ENCODE results near the gene NLRP14.

Gene NLRP14

GRCh38 chr11:7056828-7057513, 36.7 kb downstream of the NLRP14 start:
- no peak for DNase-seq

DNA sequence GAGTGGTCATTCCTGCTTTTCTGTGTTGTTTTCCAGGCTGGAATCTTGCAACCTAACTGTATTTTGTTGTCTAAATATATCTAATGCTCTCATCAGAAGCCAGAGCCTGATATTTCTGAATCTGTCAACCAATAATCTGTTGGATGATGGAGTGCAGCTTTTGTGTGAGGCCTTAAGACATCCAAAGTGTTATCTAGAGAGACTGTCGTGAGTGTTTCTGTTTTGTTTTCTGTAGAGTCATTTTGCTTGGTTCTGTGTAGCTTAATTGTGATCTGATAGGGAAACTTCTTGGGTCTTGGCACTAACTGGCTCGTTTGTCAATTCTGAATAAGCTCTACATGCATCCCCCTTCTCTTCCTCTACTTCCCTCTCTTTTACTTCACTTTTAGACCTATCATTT, 37.4 kb downstream of the NLRP14 start:
- DNase-seq = no peak

GRCh38 chr11:7060868-7061267, 40.6 kb downstream of the NLRP14 start:
- DNase-seq = no peak

GRCh38 chr11:7062534-7062933, 42.3 kb downstream of the NLRP14 start:
- no peak for DNase-seq

GRCh38 chr11:7072401-7073028, 52.2 kb downstream of the NLRP14 start:
- DNase-seq = no peak

- DNase-seq = no peak
Observed at GRCh38 chr11:7077101-7077500, 56.8 kb downstream of the NLRP14 start.

DNA sequence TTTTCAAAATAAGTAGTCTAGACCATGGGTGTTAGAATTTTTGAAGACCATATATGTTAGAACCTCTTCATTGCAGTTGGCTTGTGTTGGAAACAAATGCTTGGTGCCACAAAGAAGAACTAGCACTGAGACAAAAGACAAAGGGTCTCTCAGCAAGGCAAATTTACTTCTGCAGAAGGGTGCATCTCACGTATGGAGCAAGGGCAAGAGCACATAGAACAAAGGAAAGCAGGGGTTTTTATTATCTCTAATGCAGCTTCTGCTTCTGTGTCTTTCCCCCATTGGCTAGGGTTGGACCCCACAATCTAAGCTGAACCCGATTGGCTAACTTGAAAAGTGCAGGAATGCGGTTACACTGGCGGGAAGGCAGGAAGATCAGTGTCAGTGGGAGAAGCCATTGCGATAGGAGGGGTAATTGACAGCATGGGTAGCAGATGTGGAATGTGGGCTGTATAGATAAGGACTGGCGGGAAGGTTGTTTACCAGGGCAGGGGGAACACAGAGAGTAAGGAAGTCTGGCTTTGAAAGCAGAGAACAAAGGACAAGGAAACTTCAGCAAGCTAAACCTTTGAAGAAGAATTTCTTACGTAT, 59.4 kb downstream of the NLRP14 start:
- DNase-seq = no peak

GRCh38 chr11:7080900-7081299, 60.6 kb downstream of the NLRP14 start:
- DNase-seq = no peak

- no peak for DNase-seq
Observed at GRCh38 chr11:7081441-7081840, 61.2 kb downstream of the NLRP14 start.

DNA sequence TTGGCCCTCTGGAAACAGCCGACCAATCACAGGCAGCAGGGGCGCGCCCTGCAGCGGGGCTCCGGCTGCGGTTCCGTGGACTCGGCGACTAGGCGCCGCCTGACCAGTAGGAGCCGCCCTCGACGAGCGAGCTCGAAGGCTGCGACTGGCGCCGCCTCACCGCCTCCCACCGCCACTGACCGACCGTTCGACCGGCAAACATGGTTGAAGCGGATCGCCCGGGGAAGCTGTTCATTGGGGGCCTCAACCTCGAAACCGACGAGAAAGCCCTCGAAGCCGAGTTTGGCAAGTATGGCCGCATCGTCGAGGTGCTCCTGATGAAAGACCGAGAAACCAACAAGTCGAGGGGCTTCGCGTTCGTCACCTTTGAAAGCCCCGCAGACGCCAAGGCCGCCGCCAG, 68.6 kb downstream of the NLRP14 start, which contains the start of gene RBMXL2:
RBMXL2 (plus strand) TSS at position 78 of the 400 bp plus-strand sequence; CDS start at position 201, 123 bp downstream.
- no peak for DNase-seq

DNA sequence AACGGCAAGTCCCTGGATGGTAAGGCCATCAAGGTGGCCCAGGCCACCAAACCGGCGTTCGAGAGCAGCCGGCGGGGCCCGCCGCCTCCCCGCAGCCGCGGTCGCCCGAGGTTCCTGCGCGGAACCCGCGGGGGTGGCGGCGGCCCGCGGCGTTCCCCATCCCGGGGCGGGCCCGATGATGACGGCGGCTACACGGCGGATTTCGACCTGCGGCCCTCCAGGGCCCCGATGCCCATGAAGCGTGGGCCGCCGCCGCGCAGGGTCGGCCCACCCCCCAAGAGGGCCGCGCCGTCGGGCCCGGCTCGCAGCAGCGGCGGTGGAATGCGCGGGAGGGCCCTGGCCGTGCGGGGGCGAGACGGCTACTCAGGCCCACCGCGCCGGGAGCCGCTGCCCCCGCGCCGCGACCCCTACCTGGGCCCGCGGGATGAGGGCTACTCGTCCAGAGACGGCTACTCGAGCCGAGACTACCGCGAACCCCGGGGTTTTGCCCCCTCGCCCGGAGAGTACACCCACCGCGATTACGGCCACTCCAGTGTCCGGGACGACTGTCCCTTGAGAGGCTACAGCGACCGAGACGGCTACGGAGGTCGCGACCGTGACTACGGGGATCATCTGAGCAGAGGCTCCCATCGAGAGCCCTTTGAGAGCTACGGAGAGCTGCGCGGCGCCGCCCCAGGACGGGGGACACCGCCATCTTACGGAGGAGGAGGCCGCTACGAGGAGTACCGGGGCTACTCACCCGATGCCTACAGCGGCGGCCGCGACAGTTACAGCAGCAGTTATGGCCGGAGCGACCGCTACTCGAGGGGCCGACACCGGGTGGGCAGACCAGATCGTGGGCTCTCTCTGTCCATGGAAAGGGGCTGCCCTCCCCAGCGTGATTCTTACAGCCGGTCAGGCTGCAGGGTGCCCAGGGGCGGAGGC, 69.3 kb downstream of the NLRP14 start:
- DNase-seq = no peak

DNA sequence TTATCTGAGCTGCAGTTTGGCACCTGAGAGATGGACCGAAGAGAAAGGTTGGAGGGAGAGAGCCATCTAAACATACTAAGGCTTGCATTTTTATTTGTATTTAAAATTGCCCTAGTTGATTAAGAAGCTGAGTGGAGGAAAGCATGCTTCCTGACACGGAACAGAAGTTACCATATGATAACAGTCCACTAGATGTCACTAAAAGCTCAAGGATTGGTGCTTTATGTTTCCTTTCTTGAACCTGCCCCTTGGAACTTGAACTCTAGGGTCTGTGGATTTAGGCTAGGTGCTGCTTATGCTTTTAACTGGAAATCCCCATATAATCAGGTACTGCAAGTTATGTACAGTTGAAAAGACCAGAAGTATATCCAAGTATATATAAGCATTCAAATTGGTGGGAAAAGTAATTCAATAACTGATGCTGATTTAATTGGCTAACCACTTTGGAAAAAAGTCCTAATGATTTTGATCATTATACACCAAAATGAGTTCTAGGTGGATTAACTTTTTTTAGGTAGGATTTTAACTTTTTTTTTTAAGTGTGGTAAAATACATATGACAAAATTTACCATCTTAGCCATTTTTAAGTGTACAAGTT, 78.1 kb downstream of the NLRP14 start:
- DNase-seq = no peak

GRCh38 chr11:7115780-7116179, 95.5 kb downstream of the NLRP14 start:
- no peak for DNase-seq

- DNase-seq = no peak
Observed at GRCh38 chr11:7116370-7116769, 96.1 kb downstream of the NLRP14 start.

All from activated CD4-positive, alpha-beta T cell treated with anti-CD3 and anti-CD28 coated beads, Interleukin-2, amount 50 U/mL, for 48 hours (primary cell).